OCI-LY1 (cell line): ENCODE results near the gene DNHD1.

ENCODE experiments used
- H2AFZ ChIP-seq: fragments of 200-600 bp; sonication (generic), shearing (Covaris generic); 2 replicates; pipeline ENCODE4 v1.6.0; 2014; ENCODE audit warnings: antibody characterized with exemption, mild to moderate bottlenecking, low read length
- H3F3A ChIP-seq: fragments of 200-600 bp; sonication (generic), shearing (Covaris generic); 2 replicates; pipeline ENCODE4 v1.6.0; 2014; ENCODE audit warnings: mild to moderate bottlenecking, antibody characterized with exemption, low read length, moderate library complexity; ENCODE audit not compliant: insufficient read depth
- H3K27ac ChIP-seq: fragments of 200-600 bp; sonication (generic); 2 replicates; pipeline ENCODE4 v1.5.1; 2014; ENCODE audit warnings: low read length, mixed run types, mild to moderate bottlenecking, low read depth; ENCODE audit not compliant: poor library complexity, severe bottlenecking
- H3K27me3 ChIP-seq: fragments of 200-600 bp; sonication (generic); 2 replicates; pipeline ENCODE4 v1.6.0; 2014; ENCODE audit warnings: antibody characterized with exemption, mild to moderate bottlenecking, low read length, moderate library complexity; ENCODE audit not compliant: insufficient read depth
- H3K36me3 ChIP-seq: fragments of 200-600 bp; sonication (generic); 2 replicates; pipeline ENCODE4 v1.6.1; 2014; ENCODE audit warnings: mild to moderate bottlenecking, antibody characterized with exemption, low read length, moderate library complexity, mixed read lengths; ENCODE audit not compliant: insufficient read depth
- H3K4me1 ChIP-seq: fragments of 200-600 bp; sonication (generic); 2 replicates; pipeline ENCODE4 v1.5.1; 2014; ENCODE audit warnings: mild to moderate bottlenecking, low read length, moderate library complexity; ENCODE audit not compliant: insufficient read depth, severe bottlenecking
- H3K4me2 ChIP-seq: fragments of 200-600 bp; sonication (generic), shearing (Covaris generic); 2 replicates; pipeline ENCODE4 v1.6.1; 2014; ENCODE audit warnings: low read length
- H3K4me3 ChIP-seq: fragments of 200-600 bp; sonication (generic); 2 replicates; pipeline ENCODE4 v1.5.1; 2014; ENCODE audit warnings: low read length, low read depth, mild to moderate bottlenecking, mixed read lengths; ENCODE audit not compliant: poor library complexity, severe bottlenecking
- H3K79me2 ChIP-seq: fragments of 200-600 bp; shearing (Covaris generic); 2 replicates; pipeline ENCODE4 v1.6.1; 2016; ENCODE audit warnings: mixed run types, low read length, mixed read lengths; ENCODE audit not compliant: insufficient read depth
- H3K9ac ChIP-seq: fragments of 200-600 bp; sonication (generic), shearing (Covaris generic); 2 replicates; pipeline ENCODE4 v1.6.1; 2014; ENCODE audit warnings: mild to moderate bottlenecking, low read length, mixed read lengths
- H3K9me2 ChIP-seq: fragments of 200-600 bp; sonication (generic), shearing (Covaris generic); 2 replicates; pipeline ENCODE4 v1.6.1; 2014; ENCODE audit warnings: low read depth, mild to moderate bottlenecking, low read length, mixed read lengths
- H3K9me3 ChIP-seq: fragments of 200-600 bp; shearing (Covaris generic); 2 replicates; pipeline ENCODE4 v1.6.1; 2014; ENCODE audit warnings: low read length, mixed read lengths
- H4K20me1 ChIP-seq: fragments of 200-600 bp; sonication (generic), shearing (Covaris generic); 2 replicates; pipeline ENCODE4 v1.6.0; 2016; ENCODE audit warnings: mild to moderate bottlenecking, low read length; ENCODE audit not compliant: insufficient read depth
- EZH2 ChIP-seq: fragments of 200-600 bp; sonication (generic), shearing (Covaris generic); IDR thresholded peaks from 2 replicates; pipeline ENCODE4 v1.8.0; 2017; ENCODE audit warnings: borderline replicate concordance, mixed run types, mild to moderate bottlenecking, antibody characterized with exemption, low read length, moderate library complexity, mixed read lengths
- TF ChIP-seq, protein P1 (sequence below): fragments of 200-600 bp; sonication (generic), shearing (Covaris generic); IDR thresholded peaks from 2 replicates; pipeline ENCODE4 v1.5.1; 2017; ENCODE audit warnings: mild to moderate bottlenecking, antibody characterized with exemption, low read length, moderate library complexity, mixed read lengths

Gene DNHD1

DNA sequence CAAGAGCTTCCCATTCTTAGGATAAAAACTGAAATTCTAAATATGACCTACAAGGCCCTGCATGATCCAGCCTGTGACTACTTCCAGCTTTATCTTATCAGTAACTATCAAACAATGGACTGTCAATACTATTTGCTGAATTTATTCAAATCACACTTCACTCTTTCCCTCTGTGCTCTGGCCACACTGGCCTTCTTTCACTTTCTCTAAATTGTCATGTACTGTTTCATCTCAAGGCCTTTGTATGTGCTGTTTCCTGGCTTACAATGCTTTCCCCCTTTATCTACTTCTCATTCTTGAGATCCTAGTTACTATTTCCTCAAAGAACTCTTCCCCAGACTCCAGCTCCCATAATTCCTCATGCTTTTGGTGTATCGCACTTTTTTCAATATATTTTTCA, 10.1 kb upstream of the DNHD1 start:
- Histone ChIP-seq H3K9ac (no peak overlapping the region), H3K79me2 (peaks cover 16% of the 10 kb centered on the region), H3K4me1 (peaks cover 10% of the 10 kb centered on the region), H3K9me3 (no peaks in the 10 kb centered on the region), H3K27me3 (no peaks in the 10 kb centered on the region), H3K27ac (no peak overlapping the region), H3K36me3 (peaks cover 81% of the 10 kb centered on the region), H3F3A (no peaks in the 10 kb centered on the region), H3K4me2 (no peak overlapping the region), H4K20me1 (no peaks in the 10 kb centered on the region), H2AFZ (no peak overlapping the region), H3K9me2 (no peaks in the 10 kb centered on the region), H3K4me3 (no peak overlapping the region)
- TF ChIP-seq, protein P1, sequence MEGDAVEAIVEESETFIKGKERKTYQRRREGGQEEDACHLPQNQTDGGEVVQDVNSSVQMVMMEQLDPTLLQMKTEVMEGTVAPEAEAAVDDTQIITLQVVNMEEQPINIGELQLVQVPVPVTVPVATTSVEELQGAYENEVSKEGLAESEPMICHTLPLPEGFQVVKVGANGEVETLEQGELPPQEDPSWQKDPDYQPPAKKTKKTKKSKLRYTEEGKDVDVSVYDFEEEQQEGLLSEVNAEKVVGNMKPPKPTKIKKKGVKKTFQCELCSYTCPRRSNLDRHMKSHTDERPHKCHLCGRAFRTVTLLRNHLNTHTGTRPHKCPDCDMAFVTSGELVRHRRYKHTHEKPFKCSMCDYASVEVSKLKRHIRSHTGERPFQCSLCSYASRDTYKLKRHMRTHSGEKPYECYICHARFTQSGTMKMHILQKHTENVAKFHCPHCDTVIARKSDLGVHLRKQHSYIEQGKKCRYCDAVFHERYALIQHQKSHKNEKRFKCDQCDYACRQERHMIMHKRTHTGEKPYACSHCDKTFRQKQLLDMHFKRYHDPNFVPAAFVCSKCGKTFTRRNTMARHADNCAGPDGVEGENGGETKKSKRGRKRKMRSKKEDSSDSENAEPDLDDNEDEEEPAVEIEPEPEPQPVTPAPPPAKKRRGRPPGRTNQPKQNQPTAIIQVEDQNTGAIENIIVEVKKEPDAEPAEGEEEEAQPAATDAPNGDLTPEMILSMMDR = no peak
- no peak for TF ChIP-seq EZH2

DNA sequence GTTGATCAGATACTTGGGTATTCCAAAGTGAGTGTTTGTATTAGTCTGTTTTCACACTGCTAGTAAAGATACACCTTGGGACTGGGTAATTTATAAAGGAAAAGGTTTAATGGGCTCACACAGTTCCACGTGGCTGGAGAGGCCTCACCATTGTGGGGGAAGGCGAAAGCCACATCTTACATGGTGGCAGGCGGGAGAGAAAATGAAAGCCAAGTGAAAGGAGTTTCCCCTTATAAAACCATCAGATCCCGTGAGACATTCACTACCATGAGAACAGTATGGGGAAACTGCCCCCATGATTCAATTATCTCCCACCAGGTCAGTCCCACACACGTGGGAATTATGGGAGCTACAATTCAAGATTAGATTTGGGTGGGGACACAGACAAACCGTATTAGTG, 8.7 kb upstream of the DNHD1 start:
- no peak overlapping the region for H3K4me2 ChIP-seq
- no peaks in the 10 kb centered on the region for H3K27me3 ChIP-seq
- H3K9me2 ChIP-seq = no peaks in the 10 kb centered on the region
- H3K9ac ChIP-seq = no peak overlapping the region
- TF ChIP-seq EZH2 = no peak
- TF ChIP-seq, protein P1 = no peak
- no peak overlapping the region for H2AFZ ChIP-seq
- H3K36me3 ChIP-seq = peaks cover 79% of the 10 kb centered on the region
- no peak overlapping the region for H3K4me3 ChIP-seq
- no peak overlapping the region for H3K27ac ChIP-seq
- H3K4me1 ChIP-seq = no peaks in the 10 kb centered on the region
- H3F3A ChIP-seq = no peaks in the 10 kb centered on the region
- H3K79me2 ChIP-seq = 0 out of 2 replicates have a peak, but pooled peaks cover 2% of the 10 kb centered on the region
- H4K20me1 ChIP-seq = no peaks in the 10 kb centered on the region
- no peaks in the 10 kb centered on the region for H3K9me3 ChIP-seq

DNA sequence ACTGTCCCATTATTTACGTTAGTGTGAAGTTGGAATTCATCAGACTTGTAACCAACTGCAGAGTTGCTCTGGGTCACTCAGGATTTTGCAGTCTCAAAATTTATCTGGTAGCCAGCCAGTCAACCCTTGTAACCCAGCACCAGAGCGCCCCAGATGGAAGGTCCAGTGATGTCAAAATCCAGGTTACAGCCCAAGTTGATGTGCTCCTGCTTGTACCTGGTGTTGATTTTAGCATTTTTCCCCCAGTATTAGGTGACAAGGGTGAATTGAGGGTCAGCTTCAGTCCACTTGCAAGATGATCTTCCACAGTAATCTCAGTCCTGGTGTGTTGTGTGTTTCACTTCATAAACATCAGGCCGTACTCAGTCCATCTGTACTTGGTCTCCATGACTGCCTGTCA, 8.3 kb upstream of the DNHD1 start:
- no peak for TF ChIP-seq EZH2
- TF ChIP-seq, protein P1 = no peak
- H3K36me3 ChIP-seq = peaks cover 79% of the 10 kb centered on the region

More for the DNA sequence above, 8.3 kb upstream of the DNHD1 start:
- Histone ChIP-seq H3K4me3 (no peak overlapping the region), H2AFZ (no peak overlapping the region), H3K4me1 (no peaks in the 10 kb centered on the region), H3K4me2 (no peak overlapping the region), H3K27ac (no peak overlapping the region), H3K9me2 (no peaks in the 10 kb centered on the region), H3F3A (no peaks in the 10 kb centered on the region), H3K9ac (no peak overlapping the region), H3K27me3 (no peaks in the 10 kb centered on the region), H3K79me2 (no peaks in the 10 kb centered on the region), H4K20me1 (no peaks in the 10 kb centered on the region), H3K9me3 (no peaks in the 10 kb centered on the region)
